Fibroblast of peridontal ligament (primary cell): ENCODE results near the gene COX5A.

Experiments
- DNase-seq: peaks from one replicate; pipeline ENCODE4 v3.0.0-alpha.2; 2010; ENCODE audit errors: extremely low read depth

COX5A gene

DNA sequence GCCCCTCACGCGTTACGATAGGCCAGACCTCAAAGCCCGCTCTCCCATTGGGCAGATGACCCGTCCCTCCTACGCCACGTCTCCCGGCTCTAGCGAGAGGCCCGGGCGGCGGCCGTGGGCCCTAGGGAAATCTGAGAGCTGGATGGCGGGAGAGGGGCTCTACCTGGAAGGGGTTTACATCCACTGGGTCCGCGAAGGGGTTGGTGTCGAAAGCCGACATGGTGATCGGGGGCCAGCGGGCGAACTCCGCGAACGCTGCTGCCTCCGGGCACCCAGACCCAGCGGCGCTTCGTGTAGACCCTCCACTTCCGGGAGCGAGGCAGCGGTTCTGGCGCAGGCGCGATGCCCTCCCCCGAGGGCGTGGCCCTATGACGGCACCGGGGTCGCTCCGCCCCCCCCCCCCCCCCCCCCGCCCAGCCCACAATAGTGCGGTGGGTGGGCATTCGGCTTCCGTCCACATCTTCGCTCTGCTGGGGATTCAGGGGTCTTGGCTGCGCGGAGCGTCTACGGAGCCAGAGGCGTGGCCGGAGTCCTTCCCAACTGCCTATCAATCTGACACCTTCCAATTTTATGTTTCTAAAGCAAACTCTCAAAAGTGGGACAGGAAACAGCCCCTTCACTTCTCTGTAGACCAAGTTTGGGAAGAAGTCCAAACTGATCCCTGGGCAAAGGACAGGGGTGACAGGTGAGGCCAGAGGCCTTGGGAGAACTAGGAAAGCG is 64.7 kb downstream of the COX5A start, which contains the start of gene SCAMP2:
Gene SCAMP2 (minus strand): TSS at position 330 of the 720 bp plus-strand sequence. CDS start 110 bp downstream, at position 220.
- peak; percentile 93 for DNase-seq

DNA sequence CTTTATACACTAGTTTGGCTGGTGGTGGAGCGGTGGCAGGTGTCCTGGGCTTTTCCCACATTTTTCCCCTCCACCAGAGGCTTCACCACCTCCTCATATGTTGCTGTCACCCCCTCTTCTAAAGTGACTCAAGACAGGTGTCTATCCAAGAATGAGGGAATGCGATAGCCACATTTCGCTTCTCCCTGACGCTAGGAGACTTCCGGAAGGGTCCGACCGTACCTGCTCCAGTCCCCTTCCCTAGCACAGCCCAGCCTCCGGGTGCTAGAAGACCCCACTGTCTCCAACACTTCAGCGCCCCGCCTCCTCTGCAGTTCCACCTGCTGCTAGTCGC is 65.2 kb downstream of the COX5A start:
- DNase-seq, result no peak

DNA sequence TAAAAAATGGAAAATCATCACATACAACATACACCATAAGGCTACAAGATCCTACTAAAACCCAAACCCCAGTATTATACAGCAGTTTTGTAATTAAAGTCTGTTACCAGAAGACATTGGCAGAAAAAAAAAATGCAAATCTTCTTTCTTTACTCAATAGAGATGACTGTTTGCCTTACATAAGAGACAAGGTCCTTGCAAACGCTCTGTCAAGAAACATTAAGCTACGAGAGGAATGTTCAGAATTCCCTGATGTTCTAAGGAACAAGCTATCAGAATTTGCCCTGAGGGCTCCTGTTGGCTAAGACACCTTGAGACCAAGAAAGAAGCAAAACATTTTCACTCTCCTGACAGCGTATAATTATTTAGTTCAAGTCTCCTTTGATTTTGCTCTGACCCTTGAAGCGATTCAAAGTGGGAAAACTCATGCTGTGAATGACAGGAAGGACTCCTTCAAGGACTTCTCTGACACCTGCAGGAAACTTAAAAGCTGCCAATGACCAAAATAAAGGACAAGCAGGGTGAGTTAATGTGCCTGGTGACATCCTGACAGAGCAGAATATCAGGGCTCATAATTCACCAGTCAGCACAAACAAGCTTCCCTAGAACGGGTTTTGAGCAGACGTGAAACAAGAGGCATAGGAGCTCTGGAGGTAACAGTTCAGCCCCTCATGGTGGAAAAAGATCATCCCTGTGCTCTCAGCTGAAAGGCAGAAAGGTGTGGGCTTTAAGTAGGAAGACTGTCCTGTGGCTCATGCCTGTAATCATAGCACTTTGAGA is 67.2 kb downstream of the COX5A start:
- no peak for DNase-seq
